GM19467 (cell line): Measurements from ENCODE around the gene PSG5.
"Not testable (repeated sequence)": the region's sequence is repeated elsewhere in the genome, so short reads cannot be mapped to it uniquely, and the experiment has no call there.

Experiments used
- ATAC-seq: cut with Tn5 transposase; IDR thresholded peaks from one replicate; pipeline ENCODE4 v1.9.1; 2021; ENCODE audit warnings: mild to moderate bottlenecking, moderate library complexity; ENCODE audit not compliant: unreplicated experiment

The PSG5 gene

GRCh38 chr19:43188092-43188491 lies 1.8 kb upstream of the PSG5 start:
- ATAC-seq: not testable (repeated sequence)

DNA sequence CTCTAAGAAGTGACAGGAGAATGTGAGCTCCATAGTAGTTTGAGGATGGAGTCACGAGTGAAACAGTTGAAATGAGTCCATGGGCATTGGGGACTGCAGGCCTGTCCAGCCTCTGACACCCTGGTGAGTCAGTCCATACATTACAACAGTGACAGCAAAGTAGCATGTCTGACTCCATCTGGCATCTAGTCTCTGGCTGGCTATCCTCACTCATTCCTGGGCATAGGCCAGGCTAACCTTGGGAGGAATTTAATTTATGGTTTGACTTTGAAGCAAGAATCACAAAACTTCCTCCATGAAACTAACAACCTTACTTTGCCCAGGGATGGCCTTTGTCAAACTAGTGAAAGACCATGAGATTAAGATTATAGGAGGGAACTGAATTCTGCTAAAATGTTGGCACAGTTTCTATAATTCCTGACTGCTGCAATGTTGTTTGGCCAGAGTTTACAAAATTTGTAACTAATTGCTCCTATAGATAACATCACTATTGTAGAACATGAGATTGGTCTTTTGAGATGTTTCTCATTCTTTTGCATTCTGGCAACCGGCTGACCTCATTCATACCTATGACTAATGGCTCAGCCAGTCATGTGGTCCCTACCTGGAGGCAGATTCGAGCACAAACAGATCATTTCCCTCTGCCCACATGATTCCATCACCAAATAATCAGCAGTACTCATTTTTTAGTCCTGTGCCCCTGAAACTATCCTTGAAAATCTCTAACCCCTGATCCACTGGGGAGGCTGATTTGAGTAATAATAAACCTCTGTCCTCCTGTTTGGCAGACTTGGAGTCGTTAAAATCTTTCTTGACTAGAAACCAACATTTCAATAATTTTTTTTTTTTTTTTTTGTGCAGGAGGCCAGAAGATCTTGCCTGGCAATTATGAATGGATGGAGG lies 4.2 kb downstream of the PSG5 start:
- ATAC-seq: not testable (repeated sequence)

DNA sequence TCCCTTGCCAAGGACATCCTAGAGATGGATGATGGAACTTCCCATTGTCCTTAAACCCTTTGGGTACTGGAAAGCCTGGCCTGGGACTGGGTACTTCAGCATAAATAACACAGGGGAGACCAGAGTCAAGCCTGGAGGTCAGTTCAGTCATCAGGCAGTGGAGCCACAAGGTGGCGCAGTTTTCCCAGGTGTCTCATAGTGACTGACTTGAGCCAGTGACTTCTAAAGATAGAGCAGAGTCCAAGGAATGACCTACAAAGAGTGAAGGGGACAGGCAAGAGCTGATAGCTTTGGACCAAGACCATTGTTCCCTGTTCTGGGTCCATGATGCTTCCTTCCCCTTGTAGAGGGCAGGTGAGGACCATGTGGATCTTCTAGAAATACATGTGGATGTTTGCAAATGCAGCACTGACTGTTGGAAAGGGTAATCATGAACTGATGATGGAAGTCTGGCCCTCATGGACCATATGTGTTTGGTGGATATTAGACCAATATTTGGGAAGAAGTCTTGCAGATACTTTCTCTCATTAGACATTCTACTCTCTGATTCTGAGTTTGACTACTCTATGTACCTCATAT lies 6.7 kb downstream of the PSG5 start:
- ATAC-seq: not testable (repeated sequence)

DNA sequence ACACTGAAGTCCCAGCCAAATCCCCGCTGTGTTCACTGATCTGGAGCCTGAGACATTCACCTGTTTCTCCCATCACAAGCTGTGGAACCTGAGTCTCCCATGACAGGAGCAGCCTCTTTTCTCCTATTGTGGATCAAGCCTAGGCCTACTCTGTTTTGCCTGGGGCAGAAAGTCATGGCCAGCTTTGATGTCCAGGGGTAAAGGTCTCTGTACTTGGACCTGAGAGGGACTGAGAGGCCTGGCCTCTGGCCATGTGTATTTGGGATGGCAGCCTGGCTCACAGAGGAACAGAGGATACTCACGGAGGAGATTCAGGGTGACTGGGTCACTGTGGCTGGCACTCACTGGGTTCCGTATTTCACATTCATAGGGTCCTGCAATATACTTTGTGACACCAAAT lies 7.8 kb downstream of the PSG5 start:
- ATAC-seq: not testable (repeated sequence)

DNA sequence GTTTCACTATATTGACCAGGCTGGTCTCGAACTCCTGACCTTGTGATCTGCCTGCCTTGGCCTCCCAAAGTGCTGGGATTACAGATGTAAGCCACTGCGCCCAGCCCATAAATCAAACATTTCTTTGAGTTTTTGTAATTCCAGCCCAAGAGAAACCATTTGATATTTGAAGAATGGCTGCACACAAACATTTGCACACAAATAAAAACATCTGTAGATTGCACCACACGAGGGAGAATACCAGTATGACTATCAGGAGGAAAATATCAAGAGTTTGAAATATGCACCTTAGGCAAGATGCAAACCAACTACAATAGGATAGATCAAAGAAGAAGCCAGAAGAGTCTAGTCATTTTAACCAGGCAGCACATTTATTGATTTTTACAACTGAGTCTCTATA lies 20.4 kb downstream of the PSG5 start:
- not testable (repeated sequence) for ATAC-seq

DNA sequence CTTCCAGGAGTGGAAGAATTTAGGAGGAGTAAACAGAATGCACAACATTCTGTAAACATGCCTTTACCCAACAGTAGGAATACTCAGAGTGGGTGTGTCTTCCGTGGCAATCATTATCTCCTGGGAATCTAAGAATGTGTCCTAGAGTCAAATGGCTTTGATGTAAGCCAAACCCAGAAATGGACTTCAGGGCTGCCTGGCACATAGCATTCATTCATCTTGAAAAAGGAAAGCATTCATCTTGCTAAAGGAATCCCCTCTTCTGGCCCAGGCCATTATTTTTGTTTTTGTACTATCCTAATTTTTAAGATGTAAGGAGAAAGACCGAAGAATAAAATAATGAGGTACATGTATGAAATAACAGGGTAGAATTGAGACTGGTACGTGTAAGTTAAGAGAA lies 23.2 kb downstream of the PSG5 start:
- ATAC-seq: not testable (repeated sequence)

GRCh38 chr19:43162261-43162660 lies 24.1 kb downstream of the PSG5 start:
- not testable (repeated sequence) for ATAC-seq

DNA sequence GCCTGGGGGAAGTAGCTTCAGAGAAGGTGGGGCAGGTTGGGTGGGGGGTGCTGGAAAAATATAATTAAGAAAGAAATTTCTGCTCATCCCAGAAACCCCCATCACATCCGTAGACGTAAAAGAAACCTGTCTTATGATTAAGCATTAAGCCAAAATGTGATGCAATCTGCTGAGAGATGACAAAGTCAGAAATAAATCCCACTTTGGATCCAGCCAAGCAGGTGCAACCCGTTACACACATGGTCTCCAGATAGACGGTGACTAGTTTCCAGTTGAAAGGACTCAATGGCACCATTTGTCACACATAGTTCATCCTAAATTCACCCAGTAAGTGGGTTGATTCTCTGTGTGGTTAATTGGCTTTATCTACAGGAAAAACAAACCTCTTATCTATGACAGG lies 34.1 kb downstream of the PSG5 start:
- ATAC-seq: no peak

GRCh38 chr19:43149788-43150187 lies 36.5 kb downstream of the PSG5 start:
- not testable (repeated sequence) for ATAC-seq

- no peak for ATAC-seq
Measured at GRCh38 chr19:43148233-43148632, 38.1 kb downstream of the PSG5 start.

DNA sequence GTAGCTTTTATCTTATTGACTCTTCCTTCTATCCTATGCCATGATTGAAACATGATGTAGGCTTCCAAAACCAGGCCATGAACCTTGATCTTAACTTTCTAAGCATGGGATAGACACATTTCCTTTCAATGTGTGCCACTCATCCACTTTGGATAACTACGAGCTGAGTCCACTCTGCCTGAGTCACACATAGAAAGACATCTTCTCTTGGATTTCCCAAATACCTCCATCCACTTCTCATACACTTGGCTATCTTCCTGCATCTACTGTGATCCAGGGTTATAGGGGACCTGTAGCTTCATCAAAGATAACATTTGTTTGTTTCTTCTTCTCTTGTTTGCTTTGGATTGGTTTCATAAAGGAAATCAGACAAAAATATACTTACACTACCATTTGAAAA lies 44.6 kb downstream of the PSG5 start:
- not testable (repeated sequence) for ATAC-seq

DNA sequence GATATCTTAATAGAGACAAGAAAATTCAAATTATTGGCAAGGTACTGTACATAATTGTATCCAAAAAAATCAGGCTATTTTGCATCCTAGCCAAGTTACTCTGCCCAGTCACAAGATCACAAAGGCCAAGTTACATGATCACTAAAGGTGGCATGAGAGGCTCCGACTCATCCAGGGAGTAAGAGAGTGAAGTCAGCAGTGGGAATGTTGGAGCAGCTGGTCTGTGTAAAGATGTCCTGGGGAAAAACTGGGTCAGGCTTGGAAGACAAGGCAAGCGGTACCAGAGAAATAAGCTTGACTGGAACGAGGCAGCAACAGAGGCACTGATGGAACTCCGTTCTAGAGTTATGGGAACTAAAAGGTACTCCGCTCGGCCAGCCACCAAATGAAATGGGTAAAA lies 53.6 kb downstream of the PSG5 start:
- ATAC-seq: no peak

DNA sequence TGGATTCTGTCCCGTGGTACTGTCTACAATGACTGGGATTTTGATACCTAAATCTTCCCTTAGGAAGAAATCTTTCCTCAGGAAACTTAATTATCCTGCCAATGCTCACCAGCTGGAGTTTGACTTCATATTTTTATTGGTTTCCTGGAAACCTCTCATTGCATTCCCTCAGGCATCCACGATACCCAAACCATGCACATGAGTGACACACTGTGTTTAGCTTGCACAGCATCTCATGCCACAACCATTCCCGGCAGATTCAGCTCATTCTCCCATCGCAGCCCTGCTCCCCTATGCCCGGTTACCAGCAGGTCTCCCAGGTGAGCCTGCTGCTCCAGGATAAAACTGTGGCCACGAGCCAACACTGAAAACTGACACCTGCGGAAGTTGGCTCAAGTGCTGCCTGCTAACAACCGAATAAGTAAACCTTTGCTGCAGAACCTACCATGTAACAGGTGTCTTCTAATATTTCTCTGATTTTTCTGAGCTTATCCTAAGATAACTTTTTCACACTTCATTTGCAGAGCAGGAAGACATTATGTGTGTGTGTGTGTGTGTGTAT lies 55.0 kb downstream of the PSG5 start:
- ATAC-seq: not testable (repeated sequence)

DNA sequence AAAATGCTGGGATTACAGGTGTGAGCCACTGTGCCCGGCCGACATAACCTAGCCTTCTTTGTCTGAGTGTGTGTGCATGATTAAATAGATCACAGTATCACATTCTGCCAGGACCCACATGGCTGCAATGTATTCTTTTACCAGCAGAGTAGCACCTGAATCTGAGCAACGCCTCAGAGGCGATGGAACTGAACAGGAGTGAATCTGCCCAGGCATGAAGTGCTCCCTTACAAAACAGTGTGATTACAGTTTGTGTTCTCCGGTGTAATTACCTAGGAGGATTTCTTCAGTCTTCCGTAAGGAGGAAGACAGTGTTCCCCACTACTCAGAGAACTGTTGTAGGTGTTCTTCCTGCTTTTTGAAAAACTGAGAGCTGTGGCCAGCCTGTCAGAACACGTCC lies 57.1 kb downstream of the PSG5 start:
- ATAC-seq: not testable (repeated sequence)

DNA sequence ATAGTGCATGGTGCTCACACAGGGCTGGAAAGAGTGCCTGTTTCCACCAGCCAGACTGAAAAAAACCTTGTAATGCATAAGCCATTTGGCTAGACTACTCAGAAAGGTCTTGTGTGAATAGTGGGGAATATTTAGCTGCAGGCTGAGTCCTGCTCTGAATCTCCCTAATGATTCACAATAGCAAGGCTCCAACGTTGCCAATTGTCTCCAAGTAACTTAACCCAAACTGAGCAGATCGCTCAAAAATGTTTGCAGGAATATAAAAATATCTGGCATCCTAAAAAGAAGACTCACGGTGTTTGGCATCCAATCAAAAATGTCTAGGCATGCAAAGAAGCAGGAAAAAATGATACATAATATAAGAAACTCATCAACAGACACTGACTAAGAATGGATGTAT lies 59.0 kb downstream of the PSG5 start:
- ATAC-seq: not testable (repeated sequence)

- no peak for ATAC-seq
Measured at GRCh38 chr19:43126720-43127119, 59.6 kb downstream of the PSG5 start.

- no peak for ATAC-seq
Measured at GRCh38 chr19:43124360-43124759, 62.0 kb downstream of the PSG5 start.

GRCh38 chr19:43120433-43121026 lies 65.8 kb downstream of the PSG5 start:
- ATAC-seq: not testable (repeated sequence)

- ATAC-seq: not testable (repeated sequence)
Measured at GRCh38 chr19:43119526-43119925, 66.8 kb downstream of the PSG5 start.
